SK-N-SH (cell line): Measurements from ENCODE around the gene RYR3.

Source experiments
- TEAD4 ChIP-seq: IDR thresholded peaks from 2 replicates; pipeline ENCODE4 v1.4.0; 2012; ENCODE audit warnings: mild to moderate bottlenecking, borderline replicate concordance; ENCODE audit not compliant: insufficient read depth
- TF ChIP-seq, protein P1 (sequence below): fragments of 200-600 bp; sonication (generic); IDR thresholded peaks from 2 replicates; pipeline ENCODE4 v1.6.1; 2017; ENCODE audit warnings: antibody characterized with exemption, mild to moderate bottlenecking, moderate library complexity

DNA sequence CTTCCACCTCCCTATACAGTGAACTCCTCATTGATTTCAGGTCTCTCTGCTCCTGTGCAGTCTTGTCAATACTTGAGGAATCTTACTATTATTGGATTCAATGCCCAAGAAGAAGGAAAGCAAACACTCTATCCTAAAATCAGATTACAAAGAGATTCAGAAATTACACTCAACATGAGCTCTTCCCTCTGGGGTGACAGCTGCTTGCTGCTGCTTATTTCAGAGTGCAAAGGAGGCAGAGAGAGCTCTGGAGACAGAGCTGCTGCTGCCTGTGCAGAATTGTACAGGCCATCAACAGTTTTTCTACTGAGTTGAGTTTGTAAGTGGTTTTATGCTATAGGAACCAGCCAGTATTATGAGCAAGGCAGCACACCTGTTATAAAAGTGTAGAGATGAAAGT lies 7.1 kb downstream of the RYR3 start:
- TF ChIP-seq, protein P1, sequence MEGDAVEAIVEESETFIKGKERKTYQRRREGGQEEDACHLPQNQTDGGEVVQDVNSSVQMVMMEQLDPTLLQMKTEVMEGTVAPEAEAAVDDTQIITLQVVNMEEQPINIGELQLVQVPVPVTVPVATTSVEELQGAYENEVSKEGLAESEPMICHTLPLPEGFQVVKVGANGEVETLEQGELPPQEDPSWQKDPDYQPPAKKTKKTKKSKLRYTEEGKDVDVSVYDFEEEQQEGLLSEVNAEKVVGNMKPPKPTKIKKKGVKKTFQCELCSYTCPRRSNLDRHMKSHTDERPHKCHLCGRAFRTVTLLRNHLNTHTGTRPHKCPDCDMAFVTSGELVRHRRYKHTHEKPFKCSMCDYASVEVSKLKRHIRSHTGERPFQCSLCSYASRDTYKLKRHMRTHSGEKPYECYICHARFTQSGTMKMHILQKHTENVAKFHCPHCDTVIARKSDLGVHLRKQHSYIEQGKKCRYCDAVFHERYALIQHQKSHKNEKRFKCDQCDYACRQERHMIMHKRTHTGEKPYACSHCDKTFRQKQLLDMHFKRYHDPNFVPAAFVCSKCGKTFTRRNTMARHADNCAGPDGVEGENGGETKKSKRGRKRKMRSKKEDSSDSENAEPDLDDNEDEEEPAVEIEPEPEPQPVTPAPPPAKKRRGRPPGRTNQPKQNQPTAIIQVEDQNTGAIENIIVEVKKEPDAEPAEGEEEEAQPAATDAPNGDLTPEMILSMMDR = no peak
- TF ChIP-seq TEAD4 = no peak
